GM18511 (cell line): ENCODE data around the gene PAX7.
"Not testable (repeated sequence)": the region's sequence is repeated elsewhere in the genome, so short reads cannot be mapped to it uniquely, and the experiment has no call there.

Experiments
- ATAC-seq: cut with Tn5 transposase; IDR thresholded peaks from one replicate; pipeline ENCODE4 v1.9.1; 2021; ENCODE audit warnings: mild to moderate bottlenecking, moderate library complexity; ENCODE audit not compliant: unreplicated experiment

PAX7 gene

DNA sequence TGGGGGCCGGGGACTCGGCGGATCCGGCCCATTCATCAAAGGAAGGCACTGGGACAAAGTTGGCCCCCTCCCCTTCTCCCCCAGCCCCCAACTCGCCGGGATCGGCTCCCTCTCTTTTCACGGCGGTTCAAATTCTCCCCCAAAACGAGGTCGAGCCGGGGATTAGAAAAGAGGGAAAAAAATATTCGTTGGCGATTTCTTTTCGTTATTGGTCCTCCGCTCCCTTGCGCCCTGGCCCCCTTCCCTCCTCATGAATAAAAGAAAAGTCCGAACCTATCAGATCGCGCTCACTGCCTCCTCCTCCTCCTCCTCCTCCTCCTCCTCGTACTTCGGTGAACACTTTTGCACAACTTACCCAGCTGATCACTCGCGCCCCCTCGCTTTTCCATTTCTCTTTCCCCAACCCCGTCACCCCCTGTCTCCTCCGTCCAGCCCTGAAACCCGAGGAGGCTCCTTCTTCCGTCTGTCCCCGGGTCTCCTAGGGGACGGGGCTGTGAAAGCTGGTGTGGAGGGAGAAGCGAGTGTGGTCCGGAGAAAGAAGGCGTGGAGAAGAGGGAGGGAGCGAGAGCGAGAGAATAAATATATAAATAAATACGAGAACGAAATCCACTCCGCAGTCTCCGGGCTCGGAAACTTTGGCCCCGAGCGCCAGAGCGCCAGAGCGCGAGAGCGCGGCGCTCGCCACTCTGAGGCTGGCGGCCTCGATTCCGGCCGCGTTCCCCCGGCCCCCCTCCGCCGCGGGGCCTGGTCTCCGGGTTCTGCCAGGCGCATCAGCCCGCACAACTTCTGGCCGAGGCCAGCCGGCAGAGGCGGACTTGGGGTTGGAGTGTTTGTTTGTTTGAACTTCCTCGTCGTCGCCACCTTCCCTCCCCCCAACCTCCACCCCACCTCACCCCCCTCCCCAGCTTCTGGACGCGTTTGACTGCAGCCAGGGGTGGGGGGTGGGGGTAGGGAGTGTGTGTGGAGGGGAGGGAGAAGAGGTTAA lies at the start of gene PAX7:
TSS of gene PAX7 (plus strand) at position 336 of the 985 bp plus-strand sequence. CDS start 758 bp downstream, outside the sequence.
- ATAC-seq, result no peak

DNA sequence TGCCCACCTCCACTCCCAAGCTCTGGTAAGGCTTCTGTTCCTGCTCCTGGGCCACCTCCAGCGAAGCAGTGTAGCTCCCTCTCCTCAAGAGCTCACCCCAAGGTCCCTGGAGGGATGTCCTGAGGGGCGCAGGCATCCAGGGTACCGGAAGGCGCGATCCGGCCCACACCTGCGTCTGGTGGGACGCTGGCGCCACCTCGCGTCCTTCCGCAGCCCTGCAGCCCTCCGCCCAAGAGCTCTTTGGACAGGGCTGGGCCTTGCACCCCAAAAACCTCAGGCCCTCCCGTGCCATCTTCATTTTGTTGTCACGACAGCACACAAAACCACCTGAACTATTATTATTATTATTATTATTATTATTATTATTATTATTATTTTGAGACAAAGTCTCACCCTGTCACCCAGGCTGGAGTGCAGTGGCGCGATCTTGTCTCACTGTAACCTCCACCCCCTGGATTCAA lies 49.2 kb upstream of the PAX7 start:
- ATAC-seq, result no peak

DNA sequence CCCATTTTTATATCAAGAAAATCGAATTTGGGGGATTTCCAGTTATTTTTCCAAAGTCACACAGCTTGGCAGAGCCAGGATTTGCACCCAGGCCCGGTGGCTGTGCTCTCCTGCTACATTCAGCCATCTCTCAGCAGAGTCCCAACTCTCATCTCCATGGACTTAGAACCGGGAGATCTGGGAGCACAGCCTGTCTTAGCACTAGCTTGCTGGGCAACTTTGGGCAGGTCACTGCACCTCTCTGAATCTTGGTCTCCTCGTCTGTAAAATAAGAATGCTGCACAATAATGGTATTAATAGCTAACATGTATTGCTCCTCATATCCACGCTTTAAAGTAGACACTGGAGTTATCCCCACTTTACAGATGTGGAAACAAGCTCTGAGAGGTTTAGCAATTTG lies 47.8 kb upstream of the PAX7 start:
- ATAC-seq, result no peak

DNA sequence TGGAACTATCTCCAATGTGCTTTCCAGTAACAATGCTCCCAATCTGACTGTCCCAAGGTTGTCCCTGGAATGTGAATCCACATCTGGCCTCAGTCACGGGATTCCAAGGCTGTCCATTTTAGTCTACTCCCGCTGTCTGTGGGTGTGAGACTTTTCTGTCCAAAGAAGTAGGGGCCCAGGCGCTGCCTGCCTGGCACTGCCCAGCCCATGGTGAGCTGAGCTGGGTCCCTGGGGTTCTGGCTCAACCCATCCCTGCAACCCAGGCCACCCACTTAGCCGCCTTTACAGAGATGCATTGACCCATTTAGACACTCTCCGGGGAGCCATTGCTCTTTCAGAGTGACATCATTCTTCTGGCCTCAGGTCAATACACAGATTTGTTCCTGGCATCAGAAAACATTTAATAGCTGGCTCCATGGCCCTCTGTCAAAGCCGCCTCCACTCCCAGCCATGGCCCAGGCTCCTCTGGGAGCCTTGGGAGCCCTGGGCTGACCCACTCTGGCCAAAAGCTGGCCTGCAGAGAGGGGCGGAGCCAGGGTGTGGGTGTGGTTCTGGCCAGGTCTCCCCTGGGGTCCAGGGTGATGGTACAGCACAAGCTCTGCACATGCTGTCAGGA lies 47.2 kb upstream of the PAX7 start:
- no peak for ATAC-seq

DNA sequence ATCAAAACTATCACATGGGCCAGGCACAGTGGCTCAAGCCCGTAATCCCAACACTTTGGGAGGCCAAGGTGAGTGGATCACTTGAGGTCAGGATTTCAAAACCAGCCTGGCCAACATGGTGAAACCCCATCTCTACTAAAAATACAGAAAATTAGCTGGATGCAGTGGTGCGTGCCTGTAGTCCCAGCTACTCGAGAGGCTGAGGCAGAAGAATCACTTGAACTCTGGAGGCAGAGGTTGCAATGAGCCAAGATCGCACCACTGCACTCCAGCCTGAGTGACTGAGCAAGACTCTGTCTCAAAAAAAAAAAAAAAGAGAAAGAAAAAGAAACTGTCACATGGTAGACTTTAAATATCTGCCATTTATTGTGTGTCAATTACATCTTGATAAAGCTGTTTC lies 44.6 kb upstream of the PAX7 start:
- ATAC-seq, result not testable (repeated sequence)

DNA sequence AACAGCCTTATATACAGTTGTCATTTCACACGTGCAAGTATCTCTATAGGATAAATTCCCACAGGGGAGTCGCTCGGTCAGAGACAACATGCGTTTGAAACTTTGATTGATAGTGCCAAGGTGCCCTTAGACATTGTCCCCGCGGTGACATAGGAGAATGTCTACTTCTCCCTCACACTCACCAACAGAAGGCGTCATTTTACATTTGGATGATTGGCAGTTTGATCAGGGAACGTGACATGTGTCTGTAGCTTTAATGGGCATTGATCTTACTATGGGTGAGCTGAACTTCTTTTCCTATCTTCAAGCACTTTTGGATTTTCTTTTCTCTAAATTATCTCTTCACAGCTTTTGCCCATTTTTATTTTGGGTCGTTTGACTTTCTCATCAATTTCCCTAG lies 42.6 kb upstream of the PAX7 start:
- no peak for ATAC-seq

DNA sequence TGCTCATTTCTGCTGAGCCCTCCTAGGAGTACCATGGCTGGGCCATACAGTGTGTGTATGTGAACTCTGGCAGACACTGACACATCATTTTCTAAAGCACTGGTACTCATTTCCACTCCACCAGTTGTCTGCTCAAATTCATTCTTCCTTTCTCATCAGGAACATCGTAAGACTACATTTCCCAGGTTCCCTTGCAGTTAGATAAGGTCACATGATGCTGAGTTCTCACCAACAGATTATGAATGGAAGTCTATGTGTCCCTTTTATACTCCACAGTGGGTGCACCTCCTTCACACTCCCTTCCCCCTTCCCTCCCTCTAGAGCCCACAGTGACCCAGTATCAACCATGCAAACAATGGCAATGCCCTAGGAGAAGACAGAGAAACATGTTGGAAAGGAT lies 38.3 kb upstream of the PAX7 start:
- ATAC-seq, result no peak

DNA sequence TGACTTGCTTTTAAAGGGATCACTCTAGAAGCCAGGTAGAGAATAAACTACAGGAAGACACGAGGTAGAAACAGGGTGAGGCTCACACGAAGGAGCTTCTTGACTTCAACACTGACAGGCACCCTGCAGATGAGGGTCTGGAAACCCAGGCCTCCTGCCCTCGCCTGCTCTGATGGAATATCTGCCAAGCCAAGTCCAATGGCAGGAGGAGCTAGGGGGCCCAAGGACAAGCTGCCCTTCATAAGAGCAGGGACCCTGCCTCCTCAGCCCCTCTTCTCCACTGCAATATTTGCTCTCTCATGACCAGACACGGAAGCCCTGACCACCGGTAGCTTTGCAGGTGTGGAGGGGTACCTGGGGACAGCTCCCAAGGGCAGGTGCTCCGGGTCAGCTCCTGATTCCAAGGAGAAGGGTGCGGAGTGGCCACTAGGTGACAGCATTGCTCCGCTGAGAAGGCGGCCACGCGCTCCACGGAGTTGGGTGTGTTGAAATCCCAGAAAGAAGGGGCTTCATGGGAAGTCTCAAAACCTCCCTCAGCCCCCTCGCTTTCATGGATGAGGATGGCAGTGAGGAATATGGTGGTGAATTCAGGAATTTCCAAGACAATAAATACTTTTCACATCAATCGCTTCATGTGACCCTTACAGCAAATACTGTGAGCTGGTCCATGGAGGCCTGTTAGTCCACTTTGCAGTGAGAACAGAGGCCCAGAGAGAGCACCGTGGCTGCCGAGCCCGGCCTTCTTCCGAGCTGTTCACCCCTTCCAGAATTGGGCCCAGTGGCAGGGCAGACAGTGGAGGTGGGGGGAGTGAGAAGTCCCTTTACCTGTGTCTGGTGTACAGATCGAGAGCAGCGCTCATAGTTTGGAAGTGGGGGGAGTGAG lies 33.2 kb upstream of the PAX7 start:
- no peak for ATAC-seq

DNA sequence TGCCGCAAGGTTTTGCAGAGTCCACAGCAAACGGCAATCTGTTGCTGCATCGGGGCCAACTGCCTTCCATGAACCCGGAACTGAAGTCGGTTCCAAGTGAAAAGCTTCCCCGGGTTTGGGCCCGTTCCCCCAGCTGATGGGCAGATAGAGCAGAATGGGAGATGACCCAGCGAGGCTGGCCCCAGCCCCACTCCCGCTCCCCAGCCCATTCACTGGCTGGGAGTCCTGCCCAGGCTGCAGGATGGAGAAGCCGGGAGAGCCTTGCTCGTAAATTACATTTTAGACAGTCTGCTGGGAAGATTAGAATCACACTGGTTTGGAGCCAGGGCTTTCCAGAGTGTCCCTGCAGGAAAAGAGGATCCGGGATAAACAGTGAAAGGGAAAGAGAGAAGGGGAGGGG lies 31.6 kb upstream of the PAX7 start:
- ATAC-seq, result no peak

DNA sequence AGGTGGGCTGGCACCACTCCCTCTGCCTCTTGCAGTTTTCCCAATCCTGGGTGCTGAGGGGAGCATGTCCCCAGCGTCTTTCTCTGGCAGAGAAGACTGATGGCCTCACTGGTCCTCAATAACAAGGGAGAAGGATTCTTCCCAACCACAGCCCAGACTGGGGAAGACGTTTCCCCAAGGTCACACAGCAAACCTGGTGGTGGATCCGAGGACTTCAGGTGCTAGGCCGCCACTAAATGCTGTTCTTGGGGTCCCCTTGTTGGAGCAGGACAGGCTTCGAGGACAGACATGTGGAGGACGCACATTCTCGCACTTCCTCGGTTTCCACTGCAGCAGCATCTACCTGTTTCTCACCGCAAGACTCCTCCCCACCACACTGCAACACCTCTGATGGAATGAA lies 30.9 kb upstream of the PAX7 start:
- no peak for ATAC-seq

DNA sequence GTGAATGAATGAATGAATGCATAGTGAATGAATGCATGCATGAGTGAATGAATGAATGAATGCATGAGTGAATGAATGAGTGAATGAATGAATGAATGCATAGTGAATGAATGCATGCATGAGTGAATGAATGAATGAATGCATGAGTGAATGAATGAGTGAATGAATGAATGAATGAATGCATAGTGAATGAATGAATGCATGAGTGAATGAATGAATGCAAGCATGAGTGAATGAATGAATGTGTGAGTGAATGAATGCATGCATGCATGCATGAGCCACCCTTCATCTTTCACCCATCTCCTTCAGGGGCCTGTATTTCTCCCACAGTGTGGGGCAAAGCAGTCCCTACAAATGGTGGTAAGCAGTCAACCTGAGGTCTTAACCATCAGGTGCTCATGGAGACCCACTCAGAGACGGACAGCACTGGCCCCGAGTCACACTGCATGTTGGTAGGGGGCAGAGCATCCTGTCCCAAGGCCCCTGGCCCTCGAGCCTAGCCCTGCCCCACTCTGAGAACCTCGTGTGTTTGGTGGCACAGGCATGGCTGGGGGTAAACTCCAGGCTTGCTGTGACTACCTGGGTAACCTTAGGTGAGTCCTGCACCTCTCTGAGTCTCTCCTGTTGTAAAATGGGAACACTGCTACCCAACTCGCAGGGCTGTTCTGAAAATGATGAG lies 28.0 kb upstream of the PAX7 start:
- ATAC-seq, result no peak

DNA sequence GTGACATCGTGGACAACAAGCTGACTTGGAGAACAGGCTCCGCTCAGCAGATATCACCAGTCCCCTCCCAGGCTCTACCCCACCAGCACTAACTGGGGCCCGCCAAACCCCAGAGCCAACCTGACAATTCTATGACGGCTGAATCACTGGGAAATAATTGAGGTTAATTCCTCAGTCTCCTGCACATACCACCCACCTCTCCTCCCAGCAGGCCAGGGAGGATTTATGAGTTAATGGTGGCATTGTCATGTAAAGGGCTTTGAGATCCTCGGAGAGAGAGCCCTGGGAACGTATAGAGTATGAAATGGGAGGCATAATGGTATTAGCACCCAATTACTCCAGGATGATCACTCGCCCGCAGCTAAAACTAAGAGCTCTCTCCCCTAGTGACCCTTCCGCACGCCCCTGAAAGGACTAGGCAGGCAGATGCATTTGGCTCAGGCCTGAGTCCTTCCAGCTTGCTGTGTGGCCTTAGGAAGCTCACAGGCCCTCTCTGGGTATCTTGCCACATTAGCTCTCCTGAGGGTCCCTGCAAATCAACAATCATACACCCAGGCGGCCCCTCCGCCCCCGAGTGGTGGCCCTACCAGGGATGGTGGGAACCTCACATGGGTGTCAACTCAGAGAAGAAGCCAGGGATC lies 27.3 kb upstream of the PAX7 start:
- no peak for ATAC-seq

DNA sequence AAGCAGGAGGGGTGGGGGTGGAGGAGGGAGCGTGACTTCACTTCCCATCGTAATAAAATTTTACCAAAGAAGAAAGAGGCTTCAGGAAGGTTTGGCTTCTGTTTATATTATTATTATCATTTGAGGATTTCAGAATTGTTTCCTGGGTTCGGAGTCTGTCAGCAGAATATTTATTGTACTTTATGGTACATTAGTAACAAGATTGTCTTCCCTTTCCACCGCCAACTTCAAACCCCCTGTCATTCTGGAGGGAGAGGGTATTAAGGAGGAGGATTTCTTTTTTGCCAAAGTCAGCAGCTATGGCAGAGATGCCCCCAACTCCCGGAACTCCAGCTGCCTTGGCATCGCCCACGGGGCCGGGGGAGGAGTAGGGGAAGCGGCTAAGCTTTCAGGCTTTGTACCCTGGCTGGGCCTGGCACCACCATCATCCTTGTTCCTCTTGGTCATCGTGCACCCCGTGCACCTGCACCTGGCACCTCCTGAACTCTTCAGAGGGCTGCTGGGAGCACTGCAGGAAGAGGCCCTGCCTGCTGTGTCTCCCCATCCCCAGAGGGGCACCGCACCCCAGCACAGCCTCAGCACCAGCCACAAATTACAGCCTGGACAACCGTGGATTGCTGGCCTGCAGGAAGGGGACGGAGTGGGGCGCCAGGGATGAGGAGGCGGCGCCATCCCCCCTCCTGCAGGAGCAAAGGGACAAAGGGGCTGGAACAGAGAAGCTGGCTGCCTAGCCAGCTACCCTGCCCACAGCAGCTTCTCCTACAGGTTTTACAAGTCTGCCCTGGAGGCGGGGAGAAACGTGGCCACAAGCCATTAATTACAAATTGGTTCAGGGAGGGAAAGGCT lies 24.0 kb upstream of the PAX7 start:
- ATAC-seq, result no peak

DNA sequence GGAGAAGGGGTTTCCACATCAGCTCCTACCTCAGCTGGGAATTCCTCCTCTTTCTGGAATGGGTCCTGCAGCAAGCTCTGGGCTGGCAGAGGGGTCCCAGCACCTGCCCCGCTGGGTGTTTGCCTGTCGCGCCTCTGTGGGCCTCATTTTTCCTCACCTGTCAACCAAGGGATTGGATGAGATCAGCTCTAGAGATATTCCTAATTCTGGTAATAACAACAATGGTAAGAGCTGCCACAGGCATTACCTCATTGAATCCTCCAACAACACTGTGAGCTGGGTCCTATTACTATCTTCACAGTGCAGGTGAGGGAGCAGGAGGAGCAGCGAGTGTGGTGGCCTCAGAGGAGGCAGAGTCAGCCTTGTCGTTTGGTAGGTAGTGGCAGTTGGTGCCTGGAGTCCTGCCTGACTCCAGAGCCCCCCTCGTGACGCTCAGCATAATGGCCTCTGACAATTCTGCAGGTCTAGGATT lies 23.3 kb upstream of the PAX7 start:
- ATAC-seq, result no peak

DNA sequence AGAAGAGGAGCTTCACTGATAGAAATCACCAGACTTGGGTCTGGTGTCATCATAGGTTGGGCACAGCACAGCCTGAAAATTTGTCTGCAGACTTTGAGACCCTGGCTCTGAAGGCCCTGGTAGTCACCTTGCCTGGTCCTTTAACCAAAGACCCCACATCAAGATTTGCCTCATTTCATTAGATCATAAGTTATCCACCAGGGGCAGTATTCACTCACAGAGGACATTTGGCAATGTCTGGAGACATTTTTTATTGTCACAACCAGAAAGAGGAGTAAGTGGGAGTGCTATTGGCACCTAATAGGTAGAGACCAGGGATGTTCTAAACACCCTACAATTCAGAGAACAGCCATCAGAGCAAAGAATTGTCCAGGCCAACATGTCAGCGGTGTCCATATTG lies 22.1 kb upstream of the PAX7 start:
- no peak for ATAC-seq

DNA sequence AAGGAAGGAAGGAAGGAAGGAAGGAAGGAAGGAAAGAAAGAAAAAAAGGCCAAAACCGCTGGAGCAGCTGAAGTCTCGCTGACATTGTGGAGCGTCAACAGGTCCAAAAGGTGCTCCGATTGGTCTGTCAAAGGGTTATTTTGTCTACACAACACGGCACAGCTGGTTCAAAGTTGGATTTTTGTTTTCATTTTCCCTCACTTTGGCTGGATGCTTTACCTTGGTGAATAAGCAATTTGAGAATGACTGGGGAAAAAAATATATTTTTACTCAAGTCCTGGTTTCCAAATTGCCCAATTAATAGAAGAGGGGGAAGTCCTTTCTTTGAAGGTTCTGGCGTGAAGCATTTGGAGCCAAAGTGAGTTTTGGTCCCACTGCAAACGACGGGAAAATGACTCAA lies 19.3 kb upstream of the PAX7 start:
- ATAC-seq, result no peak

DNA sequence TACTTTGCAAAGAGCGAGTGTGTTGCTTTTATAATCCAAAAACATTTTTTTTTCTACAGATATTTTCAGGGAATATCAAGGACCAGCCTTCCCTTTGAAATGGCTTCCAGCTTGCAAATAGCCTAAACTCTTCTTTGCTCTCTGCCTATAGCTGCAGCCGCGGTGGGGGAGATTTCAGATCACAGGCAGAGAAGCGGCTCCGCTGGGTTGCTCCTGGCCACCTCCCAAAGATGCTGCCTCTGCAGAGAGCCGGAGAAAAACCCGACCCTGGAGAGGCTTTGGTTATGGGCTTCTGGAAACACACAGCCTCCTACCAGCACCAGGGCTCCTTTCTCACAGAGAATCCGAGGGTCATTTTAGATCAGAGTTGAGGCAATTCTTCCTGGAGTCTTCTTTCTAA lies 18.6 kb upstream of the PAX7 start:
- no peak for ATAC-seq

DNA sequence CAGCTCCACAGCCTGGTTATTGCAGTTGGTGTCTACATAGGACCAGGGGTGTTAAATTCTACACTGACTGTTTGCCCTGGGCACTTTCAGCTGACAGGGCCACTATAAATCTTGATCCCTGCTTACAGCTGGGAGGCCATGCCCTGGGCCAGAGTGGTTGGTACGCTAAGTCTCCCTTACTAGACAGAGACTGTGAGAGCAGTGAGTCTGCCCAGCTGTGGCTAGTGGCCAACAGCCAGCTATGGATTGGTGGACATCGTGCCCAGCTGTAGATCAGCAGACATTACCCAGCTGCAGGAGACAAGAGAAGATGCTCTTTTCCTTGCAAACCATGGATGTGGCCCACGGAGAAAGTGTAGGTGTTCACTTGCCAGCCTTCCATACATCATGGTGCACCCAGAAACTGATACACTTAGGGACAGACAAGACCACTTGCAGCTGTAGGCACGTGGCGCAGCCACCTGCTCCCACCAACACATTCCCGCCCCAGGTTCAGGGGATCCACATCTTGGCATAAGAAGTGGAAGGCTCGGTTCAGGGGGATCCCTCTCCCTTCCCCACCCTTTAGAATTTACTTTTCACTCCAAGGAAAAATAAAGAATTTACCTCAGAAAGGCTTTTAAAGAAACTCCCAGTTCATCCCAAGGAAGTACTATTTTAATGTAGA lies 16.4 kb upstream of the PAX7 start:
- no peak for ATAC-seq
